ENCODE measurements around the gene SSC5D. TPM values are rescaled to one million over a fixed set of nuclear protein-coding genes. Genes with fewer than 3 reads are reported as not detected.

The SSC5D gene
- polyA plus RNA-seq, 1 of the 3 experiments (the other 2 are of a cell fraction) = 4.9 TPM

DNA sequence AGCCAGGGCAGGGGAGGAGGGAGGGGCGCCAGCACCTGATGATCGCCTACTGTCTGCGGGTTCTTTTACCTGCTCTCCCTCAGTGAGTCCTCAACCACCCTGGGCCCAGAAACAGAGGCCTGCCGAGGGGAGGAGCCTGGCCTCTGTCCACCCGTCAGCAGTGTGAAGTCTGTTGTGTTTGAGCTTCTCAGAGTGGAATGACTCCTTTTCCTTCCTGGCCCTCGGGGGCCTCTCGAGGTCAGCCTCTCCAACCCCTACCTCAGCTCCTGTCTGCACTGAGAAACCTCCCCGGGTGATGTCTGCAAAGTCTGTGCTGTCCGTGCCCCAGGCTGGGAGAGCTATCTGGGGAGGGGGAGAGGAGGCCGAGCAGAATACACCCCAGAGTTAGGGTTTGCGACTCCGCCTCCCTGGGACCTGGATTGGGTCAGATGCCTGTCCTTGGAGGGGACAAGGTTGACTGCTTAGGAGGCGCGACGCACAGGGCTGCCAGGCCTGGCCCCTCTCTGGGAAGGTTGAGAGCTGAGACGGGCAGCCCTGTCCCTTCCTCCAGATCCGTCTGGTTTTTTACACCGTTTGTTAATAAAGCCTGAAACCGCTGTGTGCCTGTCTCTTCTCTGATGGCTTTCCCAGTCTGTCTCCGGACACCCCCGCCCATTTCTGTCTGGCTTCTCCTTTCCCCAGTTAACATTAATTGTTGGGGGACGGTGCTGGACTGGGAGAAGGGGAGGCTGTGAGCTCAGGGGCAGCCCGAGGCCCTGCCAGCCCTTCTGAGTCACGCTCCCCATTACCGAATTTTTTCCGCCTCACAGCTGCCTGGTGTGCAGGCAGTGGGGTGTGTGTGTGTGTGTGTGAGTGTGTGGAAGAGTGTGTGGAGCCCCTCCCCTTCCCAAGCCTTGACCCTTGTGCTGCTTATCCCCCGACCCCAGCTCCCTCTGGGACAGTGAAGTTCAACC lies 989 bp upstream of the SSC5D start (continued):
- TF ChIP-seq, protein P1, sequence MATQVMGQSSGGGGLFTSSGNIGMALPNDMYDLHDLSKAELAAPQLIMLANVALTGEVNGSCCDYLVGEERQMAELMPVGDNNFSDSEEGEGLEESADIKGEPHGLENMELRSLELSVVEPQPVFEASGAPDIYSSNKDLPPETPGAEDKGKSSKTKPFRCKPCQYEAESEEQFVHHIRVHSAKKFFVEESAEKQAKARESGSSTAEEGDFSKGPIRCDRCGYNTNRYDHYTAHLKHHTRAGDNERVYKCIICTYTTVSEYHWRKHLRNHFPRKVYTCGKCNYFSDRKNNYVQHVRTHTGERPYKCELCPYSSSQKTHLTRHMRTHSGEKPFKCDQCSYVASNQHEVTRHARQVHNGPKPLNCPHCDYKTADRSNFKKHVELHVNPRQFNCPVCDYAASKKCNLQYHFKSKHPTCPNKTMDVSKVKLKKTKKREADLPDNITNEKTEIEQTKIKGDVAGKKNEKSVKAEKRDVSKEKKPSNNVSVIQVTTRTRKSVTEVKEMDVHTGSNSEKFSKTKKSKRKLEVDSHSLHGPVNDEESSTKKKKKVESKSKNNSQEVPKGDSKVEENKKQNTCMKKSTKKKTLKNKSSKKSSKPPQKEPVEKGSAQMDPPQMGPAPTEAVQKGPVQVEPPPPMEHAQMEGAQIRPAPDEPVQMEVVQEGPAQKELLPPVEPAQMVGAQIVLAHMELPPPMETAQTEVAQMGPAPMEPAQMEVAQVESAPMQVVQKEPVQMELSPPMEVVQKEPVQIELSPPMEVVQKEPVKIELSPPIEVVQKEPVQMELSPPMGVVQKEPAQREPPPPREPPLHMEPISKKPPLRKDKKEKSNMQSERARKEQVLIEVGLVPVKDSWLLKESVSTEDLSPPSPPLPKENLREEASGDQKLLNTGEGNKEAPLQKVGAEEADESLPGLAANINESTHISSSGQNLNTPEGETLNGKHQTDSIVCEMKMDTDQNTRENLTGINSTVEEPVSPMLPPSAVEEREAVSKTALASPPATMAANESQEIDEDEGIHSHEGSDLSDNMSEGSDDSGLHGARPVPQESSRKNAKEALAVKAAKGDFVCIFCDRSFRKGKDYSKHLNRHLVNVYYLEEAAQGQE (IDR thresholded peaks at IDR 0.05; ENCODE audit: low read depth, low read length) = peak; percentile 41; the same call in 1 of the 2 replicates
- no peak for TF ChIP-seq RCOR1 (IDR thresholded peaks at IDR 0.05; ENCODE audit: low read length)
- TF ChIP-seq GATA2 (CRISPR knock-in tag; IDR thresholded peaks at IDR 0.05) = no peak
- TF ChIP-seq RFX5 (IDR thresholded peaks at IDR 0.05; ENCODE audit: low read length) = no peak
- TF ChIP-seq, protein P2, sequence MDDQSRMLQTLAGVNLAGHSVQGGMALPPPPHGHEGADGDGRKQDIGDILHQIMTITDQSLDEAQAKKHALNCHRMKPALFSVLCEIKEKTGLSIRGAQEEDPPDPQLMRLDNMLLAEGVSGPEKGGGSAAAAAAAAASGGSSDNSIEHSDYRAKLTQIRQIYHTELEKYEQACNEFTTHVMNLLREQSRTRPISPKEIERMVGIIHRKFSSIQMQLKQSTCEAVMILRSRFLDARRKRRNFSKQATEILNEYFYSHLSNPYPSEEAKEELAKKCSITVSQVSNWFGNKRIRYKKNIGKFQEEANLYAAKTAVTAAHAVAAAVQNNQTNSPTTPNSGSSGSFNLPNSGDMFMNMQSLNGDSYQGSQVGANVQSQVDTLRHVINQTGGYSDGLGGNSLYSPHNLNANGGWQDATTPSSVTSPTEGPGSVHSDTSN (IDR thresholded peaks at IDR 0.05) = peak; percentile 67
- TF ChIP-seq SIN3A (IDR thresholded peaks at IDR 0.05; ENCODE audit: borderline replicate concordance, low read depth, low read length) = peak; percentile 82
- no peak for TF ChIP-seq RAD21 (IDR thresholded peaks at IDR 0.05; ENCODE audit: low read length)
- TF ChIP-seq, protein P3, sequence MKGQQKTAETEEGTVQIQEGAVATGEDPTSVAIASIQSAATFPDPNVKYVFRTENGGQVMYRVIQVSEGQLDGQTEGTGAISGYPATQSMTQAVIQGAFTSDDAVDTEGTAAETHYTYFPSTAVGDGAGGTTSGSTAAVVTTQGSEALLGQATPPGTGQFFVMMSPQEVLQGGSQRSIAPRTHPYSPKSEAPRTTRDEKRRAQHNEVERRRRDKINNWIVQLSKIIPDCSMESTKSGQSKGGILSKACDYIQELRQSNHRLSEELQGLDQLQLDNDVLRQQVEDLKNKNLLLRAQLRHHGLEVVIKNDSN (IDR thresholded peaks at IDR 0.05; ENCODE audit: borderline replicate concordance, low read depth) = no peak
- peak; percentile 80 for TF ChIP-seq TCF12 (IDR thresholded peaks at IDR 0.05)
- peak; percentile 78 for TF ChIP-seq JUND (IDR thresholded peaks at IDR 0.05)
- TF ChIP-seq MEF2A (IDR thresholded peaks at IDR 0.05; ENCODE audit: borderline replicate concordance, low read depth) = no peak; the same call in 1 of the 2 replicates

DNA sequence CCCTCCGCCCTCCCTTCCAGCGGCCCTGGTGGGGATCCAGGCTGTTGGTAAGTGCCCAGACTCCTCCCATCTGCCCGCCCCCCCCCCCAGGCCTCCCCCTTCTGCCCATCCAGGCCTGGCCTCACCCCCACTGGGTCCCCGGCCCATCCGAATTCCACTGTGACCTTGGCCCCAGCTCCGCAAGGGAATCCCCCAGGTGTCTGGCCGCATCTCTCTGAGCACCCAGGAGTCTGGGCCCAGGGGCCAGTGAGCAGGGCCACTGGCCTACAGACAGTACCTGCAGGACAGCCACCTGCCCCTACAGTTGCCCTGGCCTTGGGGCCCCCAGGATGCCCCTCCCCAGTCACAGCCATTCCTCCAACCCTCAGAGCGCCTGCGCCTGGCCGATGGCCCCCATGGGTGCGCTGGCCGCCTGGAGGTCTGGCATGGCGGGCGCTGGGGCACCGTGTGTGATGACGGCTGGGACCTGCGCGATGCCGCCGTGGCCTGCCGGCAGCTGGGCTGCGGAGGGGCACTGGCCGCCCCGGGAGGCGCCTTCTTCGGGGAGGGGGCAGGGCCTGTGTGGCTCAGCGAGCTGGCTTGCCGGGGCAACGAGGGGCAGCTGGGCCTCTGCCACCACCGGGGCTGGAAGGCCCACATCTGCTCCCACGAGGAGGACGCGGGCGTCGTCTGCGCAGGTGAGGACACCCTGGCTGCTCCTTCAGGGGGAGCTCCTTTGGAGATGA lies 912 bp downstream of the SSC5D start:
- H2AFZ ChIP-seq (ENCODE audit: low read depth) = no peak overlapping the region
- peak overlapping the region; percentile 52; the same call in 1 of the 2 replicates for H3K4me2 ChIP-seq
- H3K36me3 ChIP-seq (replicated peaks in 1 of 2; ENCODE audit: control insufficient read depth in 1 of 2, insufficient read depth in 2 of 2, low read length in 1 of 2) = no peaks in the 10 kb centered on the region
- H4K20me1 ChIP-seq (ENCODE audit: insufficient read depth) = no peaks in the 10 kb centered on the region
- peaks cover 29 to 70% of the 10 kb centered on the region in 2 experiments; a peak in 3 of 4 replicates for H3K4me1 ChIP-seq (ENCODE audit: control insufficient read depth in 1 of 2, insufficient read depth in 2 of 2, low read depth in 1 of 2, low read length in 1 of 2)
- DNase-seq = peak; percentile 62
- no peaks in the 10 kb centered on the region for H3K27me3 ChIP-seq (ENCODE audit: insufficient read depth)
- no peaks in the 10 kb centered on the region for H3K9me3 ChIP-seq
- CTCF ChIA-PET = interaction anchor here (1.0 to 15.1 kb wide), 5 partner anchors 12 to 142 kb away, joined by 4 to 162 read pairs (median 5); no protein-coding TSS in a partner anchor
- POLR2A ChIA-PET = no interaction called here
- TF ChIP-seq MEF2A (IDR thresholded peaks at IDR 0.05; ENCODE audit: borderline replicate concordance, low read depth) = no peak
- TF ChIP-seq RCOR1 (IDR thresholded peaks at IDR 0.05; ENCODE audit: low read length) = no peak
- TF ChIP-seq GATA2 (CRISPR knock-in tag; IDR thresholded peaks at IDR 0.05) = no peak
- TF ChIP-seq SIN3A (IDR thresholded peaks at IDR 0.05; ENCODE audit: borderline replicate concordance, low read depth, low read length) = no peak
- TF ChIP-seq, protein P4, sequence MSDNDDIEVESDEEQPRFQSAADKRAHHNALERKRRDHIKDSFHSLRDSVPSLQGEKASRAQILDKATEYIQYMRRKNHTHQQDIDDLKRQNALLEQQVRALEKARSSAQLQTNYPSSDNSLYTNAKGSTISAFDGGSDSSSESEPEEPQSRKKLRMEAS (IDR thresholded peaks at IDR 0.05; ENCODE audit: low read depth) = no peak
- H3K79me2 ChIP-seq (ENCODE audit: insufficient read depth) = peaks cover 14% of the 10 kb centered on the region; the same call in 1 of the 2 replicates
- peaks cover 35% of the 10 kb centered on the region for H3F3A ChIP-seq (replicated peaks; ENCODE audit: insufficient read depth)
- H3K4me3 ChIP-seq (ENCODE audit: low read depth in 2 of 2, low read length in 1 of 2) = no peak overlapping the region
- no peak overlapping the region for H3K9ac ChIP-seq
- no peak overlapping the region; a peak in 1 of 4 replicates for H3K27ac ChIP-seq (ENCODE audit: low read depth in 2 of 2, low read length in 1 of 2)
- 81% methylated on average over 7 of the region's 36 CpGs for WGBS (ENCODE audit: low lambda C conversion rate)
- H3K9me2 ChIP-seq = no peaks in the 10 kb centered on the region
